A549 (cell line): ENCODE data around the gene SCYGR3. TPM values are rescaled to one million over a fixed set of nuclear protein-coding genes. Genes with fewer than 3 reads are reported as not detected.

ENCODE experiments used
- ATAC-seq, 2 experiments: fragments of 200-7000 bp in 1 of 2; fragments of >200 bp in 1 of 2; cut with Nextera tagmentation in 1 of 2; cut with Tn5 transposase in 1 of 2; 3 replicates each; pipeline versions ENCODE4 v1.8.0 to v1.9.1; 2018 to 2020; ENCODE audit warnings: mild to moderate bottlenecking in 1 of 2, moderate library complexity in 1 of 2
- CTCF ChIA-PET: fragments of 300-600 bp; sonication (Branson Sonifier 250); formaldehyde crosslinking; extraction: SDS; loops from one replicate; lab custom pipeline; 2021; ENCODE audit warnings: antibody characterized with exemption, inconsistent platforms; lab: Yijun Ruan, JAX
- POLR2A ChIA-PET: fragments of 350-600 bp; formaldehyde crosslinking; extraction: SDS; loops from one replicate; lab custom pipeline; 2021; ENCODE audit warnings: antibody characterized with exemption, inconsistent platforms; lab: Yijun Ruan, JAX
- DNase-seq, 2 experiments: peaks; one replicate each; pipeline versions ENCODE4 v3.0.0 to v3.0.0-alpha.2; 2011 to 2016; ENCODE audit warnings: low read depth in 1 of 2, low spot score in 1 of 2
- FAIRE-seq: peaks from 2 replicates; lab custom pipeline; 2011; peaks lifted over from hg19 to GRCh38; lab: Jason Lieb, UNC
- H3K27ac ChIP-seq, 2 experiments: fragments of >200 bp; sonication (Bioruptor Twin); formaldehyde crosslinking; 3 replicates each; pipeline ENCODE4 v1.5.1; 2016 to 2017
- H3K4me1 ChIP-seq: fragments of >200 bp; sonication (Bioruptor Twin); formaldehyde crosslinking; 3 replicates; pipeline ENCODE4 v1.6.1; 2016
- H3K4me2 ChIP-seq: fragments of >200 bp; sonication (Bioruptor Twin); formaldehyde crosslinking; 3 replicates; pipeline ENCODE4 v1.6.1; 2016
- H3K4me3 ChIP-seq: fragments of >200 bp; sonication (Bioruptor Twin); formaldehyde crosslinking; 3 replicates; pipeline ENCODE4 v1.5.1; 2016
- H3K9me3 ChIP-seq: fragments of >200 bp; sonication (Bioruptor Twin); formaldehyde crosslinking; 3 replicates; pipeline ENCODE4 v1.6.1; 2016
- ATOH8 ChIP-seq: fragments of 250-450 bp; sonication (Bioruptor Pico); IDR thresholded peaks from 2 replicates; pipeline ENCODE4 v1.5.0; 2020; ENCODE audit warnings: low read depth, mild to moderate bottlenecking, moderate library complexity
- BHLHE40 ChIP-seq: IDR thresholded peaks from 2 replicates; pipeline ENCODE4 v1.6.1; 2012; ENCODE audit warnings: low read depth, low read length, inconsistent platforms
- CBX8 ChIP-seq: fragments of 200-600 bp; sonication (generic); IDR thresholded peaks from 2 replicates; pipeline ENCODE4 v1.6.1; 2016
- CTCF ChIP-seq: fragments of >200 bp; sonication (Bioruptor Twin); formaldehyde crosslinking; IDR thresholded peaks from 3 replicates; pipeline ENCODE4 v1.5.1; 2016
- E2F6 ChIP-seq: IDR thresholded peaks from 2 replicates; pipeline ENCODE4 v1.6.1; 2012; ENCODE audit warnings: low read depth, borderline replicate concordance
- ELK1 ChIP-seq: fragments of 150-350 bp; IDR thresholded peaks from 2 replicates; pipeline ENCODE4 v1.6.1; 2014; ENCODE audit warnings: low read depth, mild to moderate bottlenecking, low read length
- ESRRA ChIP-seq: fragments of 150-350 bp; IDR thresholded peaks from 2 replicates; pipeline ENCODE4 v1.6.1; 2014; ENCODE audit warnings: mild to moderate bottlenecking, low read length, borderline replicate concordance
- FOXS1 ChIP-seq: fragments of 250-450 bp; sonication (Bioruptor Pico); IDR thresholded peaks from 2 replicates; pipeline ENCODE4 v1.5.0; 2020; ENCODE audit warnings: mild to moderate bottlenecking, moderate library complexity
- HES2 ChIP-seq: fragments of >200 bp; sonication (Bioruptor Twin); formaldehyde crosslinking; IDR thresholded peaks from 2 replicates; pipeline ENCODE4 v1.6.1; 2016
- HOXA7 ChIP-seq: fragments of 250-450 bp; sonication (Bioruptor Pico); IDR thresholded peaks from 2 replicates; pipeline ENCODE4 v1.5.0; 2020; ENCODE audit warnings: mild to moderate bottlenecking, moderate library complexity
- HOXB5 ChIP-seq: fragments of 250-450 bp; sonication (Bioruptor Pico); IDR thresholded peaks from 2 replicates; pipeline ENCODE4 v1.5.0; 2020; ENCODE audit warnings: mild to moderate bottlenecking, moderate library complexity
- JUN ChIP-seq, 2 experiments: fragments of >200 bp; sonication (Bioruptor Twin); formaldehyde crosslinking; IDR thresholded peaks; 2 replicates in 1 of 2; 3 replicates in 1 of 2; pipeline ENCODE4 v1.6.1; 2016 to 2017
- KDM1A ChIP-seq: fragments of 200-600 bp; sonication (generic); IDR thresholded peaks from 2 replicates; pipeline ENCODE4 v1.6.1; 2016; ENCODE audit warnings: low read depth, mild to moderate bottlenecking
- MAFK ChIP-seq: fragments of 450-650 bp; IDR thresholded peaks from 2 replicates; pipeline ENCODE4 v1.6.1; 2014; ENCODE audit not compliant: partially characterized antibody
- MAZ ChIP-seq: fragments of 150-350 bp; IDR thresholded peaks from 2 replicates; pipeline ENCODE4 v1.6.1; 2014; ENCODE audit warnings: antibody characterized with exemption, low read depth, low read length, borderline replicate concordance
- NPAS2 ChIP-seq: fragments of 250-450 bp; sonication (Bioruptor Pico); IDR thresholded peaks from 2 replicates; pipeline ENCODE4 v1.8.0; 2022; ENCODE audit warnings: mild to moderate bottlenecking, moderate library complexity, borderline replicate concordance
- NR3C1 ChIP-seq: fragments of >200 bp; sonication (Bioruptor Twin); formaldehyde crosslinking; IDR thresholded peaks from 3 replicates; pipeline ENCODE4 v1.6.1; 2017
- POLR2AphosphoS2 ChIP-seq: conservative IDR thresholded peaks from 2 replicates; pipeline ENCODE4 v1.6.1; 2012; ENCODE audit warnings: low read length, improper control_type of control experiment, inconsistent platforms
- RARB ChIP-seq: fragments of 250-450 bp; sonication (Bioruptor Pico); IDR thresholded peaks from 2 replicates; pipeline ENCODE4 v1.8.0; 2021; ENCODE audit warnings: mild to moderate bottlenecking, moderate library complexity
- RCOR1 ChIP-seq: fragments of 150-350 bp; IDR thresholded peaks from 2 replicates; pipeline ENCODE4 v1.6.1; 2014; ENCODE audit warnings: antibody characterized with exemption, low read length, low read depth
- RFX5 ChIP-seq: fragments of 450-650 bp; IDR thresholded peaks from 2 replicates; pipeline ENCODE4 v1.7.1; 2014; ENCODE audit warnings: antibody characterized with exemption, mild to moderate bottlenecking, moderate library complexity
- RNF2 ChIP-seq: fragments of 200-600 bp; sonication (generic); IDR thresholded peaks from 2 replicates; pipeline ENCODE4 v1.6.1; 2016; ENCODE audit warnings: low read depth, mild to moderate bottlenecking, antibody characterized with exemption, moderate library complexity, borderline replicate concordance
- ZC3H11A ChIP-seq: fragments of 450-650 bp; IDR thresholded peaks from 2 replicates; pipeline ENCODE4 v1.6.1; 2014; ENCODE audit warnings: antibody characterized with exemption, mild to moderate bottlenecking
- WGBS: methylation state at CpG from one replicate; pipeline ENCODE4 v1.1.6; 2017; ENCODE audit errors: missing lambda C conversion rate; 5-methylcytosine and 5-hydroxymethylcytosine counted together
- polyA plus RNA-seq, 4 experiments: library from polyadenylated mRNA; depleted of rRNA in 3 of 4; stranded (reverse); fragments of >200 nt; fragmentation: RNase III in 1 of 4; extraction: RNeasy Plus Mini Kit Qiagen cat#74134 plus additional on column Dnase treatment in 1 of 4; gene quantifications; 2 replicates in 3 of 4; 3 replicates in 1 of 4; pipeline ENCODE4 v1.2.3, GENCODE V29; 2011 to 2017

Gene SCYGR3
- polyA plus RNA-seq, 2 of the 4 experiments (the other 2 are of a cell fraction): not detected

- TF ChIP-seq CTCF (no peak), CBX8 (no peak), ATOH8 (no peak), HES2 (no peak), RCOR1 (no peak), ZC3H11A (no peak), HOXB5 (no peak), RARB (CRISPR knock-in tag) (no peak), E2F6 (no peak)
These were observed 2.0 kb upstream of the SCYGR3 start (continued) for GRCh38 chr2:227616631-227617030.

GRCh38 chr2:227615906-227616305 lies 1.3 kb upstream of the SCYGR3 start:
- no peak for ATAC-seq
- no peak overlapping the region for H3K4me2 ChIP-seq
- H3K4me3 ChIP-seq: no peak overlapping the region
- H3K4me1 ChIP-seq: no peaks in the 10 kb centered on the region
- TF ChIP-seq NR3C1 (no peak), ESRRA (no peak), JUN (IDR thresholded peaks at IDR 0.05) (no peak), ZC3H11A (no peak), MAZ (no peak), HOXA7 (CRISPR knock-in tag) (no peak), ELK1 (no peak), POLR2AphosphoS2 (no peak), RNF2 (no peak), CBX8 (no peak), RFX5 (no peak), MAFK (no peak), NPAS2 (no peak), FOXS1 (CRISPR knock-in tag) (no peak), KDM1A (no peak), E2F6 (no peak), BHLHE40 (no peak)
- no peak for FAIRE-seq
- WGBS: 74% methylated on average over 5 of the region's 5 CpGs
- no peak for DNase-seq
- CTCF ChIA-PET: interaction anchor here (0.6 kb wide), 1 partner anchor 70 kb away, joined by 3 read pairs; no protein-coding TSS in a partner anchor
- POLR2A ChIA-PET: no interaction called here
- no peak overlapping the region for H3K27ac ChIP-seq
- no peaks in the 10 kb centered on the region for H3K9me3 ChIP-seq
